COLO829 (cell line): ENCODE measurements around the gene ZNF350.
"Not testable (repeated sequence)": the region's sequence is repeated elsewhere in the genome, so short reads cannot be mapped to it uniquely, and the experiment has no call there.

Experiments used
- DNase-seq: peaks from one replicate; pipeline ENCODE4 v3.0.0; 2012; ENCODE audit warnings: low spot score

The ZNF350 gene

GRCh38 chr19:51971624-51972023 is 15.0 kb downstream of the ZNF350 start:
- no peak for DNase-seq

- no peak for DNase-seq
Measured at GRCh38 chr19:51970718-51971117, 15.9 kb downstream of the ZNF350 start.

GRCh38 chr19:51965583-51965982 is 21.1 kb downstream of the ZNF350 start:
- no peak for DNase-seq

GRCh38 chr19:51960621-51961233 is 25.9 kb downstream of the ZNF350 start:
- not testable (repeated sequence) for DNase-seq

GRCh38 chr19:51959791-51960190 is 26.8 kb downstream of the ZNF350 start:
- DNase-seq, result no peak

GRCh38 chr19:51957846-51958245 is 28.8 kb downstream of the ZNF350 start:
- not testable (repeated sequence) for DNase-seq

GRCh38 chr19:51948975-51949374 is 37.7 kb downstream of the ZNF350 start:
- DNase-seq, result no peak

- DNase-seq, result no peak
Measured at GRCh38 chr19:51946602-51947001, 40.0 kb downstream of the ZNF350 start.

GRCh38 chr19:51944798-51945552 is 41.7 kb downstream of the ZNF350 start:
- DNase-seq, result no peak

GRCh38 chr19:51938936-51939335 is 47.7 kb downstream of the ZNF350 start:
- DNase-seq, result no peak

- DNase-seq, result no peak
Measured at GRCh38 chr19:51931921-51932320, 54.7 kb downstream of the ZNF350 start.

- DNase-seq, result no peak
Measured at GRCh38 chr19:51927859-51928258, 58.8 kb downstream of the ZNF350 start.

GRCh38 chr19:51926784-51927741 is 59.6 kb downstream of the ZNF350 start, which contains the start of gene ZNF613:
Gene ZNF613, plus strand, starts transcription at chr19:51927472. Its CDS starts 8,749 bp downstream, at chr19:51936221.
- DNase-seq, result peak; percentile 85

- no peak for DNase-seq
Measured at GRCh38 chr19:51926426-51926783, 60.2 kb downstream of the ZNF350 start.

GRCh38 chr19:51921949-51922348 is 64.7 kb downstream of the ZNF350 start:
- no peak for DNase-seq

GRCh38 chr19:51919606-51920005 is 67.0 kb downstream of the ZNF350 start:
- no peak for DNase-seq

GRCh38 chr19:51916167-51916566 is 70.5 kb downstream of the ZNF350 start:
- DNase-seq, result no peak

GRCh38 chr19:51915324-51915867 is 71.2 kb downstream of the ZNF350 start:
- DNase-seq, result no peak
